ENCODE measurements around the gene IQGAP2. TPM values are rescaled to one million over a fixed set of nuclear protein-coding genes. Genes with fewer than 3 reads are reported as not detected.

The IQGAP2 gene
- polyA plus RNA-seq, 3 donors, result 72.4 to 95.7 (median 83.7) TPM

Other genes with a start within 250 kb of the IQGAP2 start
- under 1 TPM; 0.35 to 0.48 (median 0.44) TPM for gene F2RL2, start 220.1 kb downstream of the IQGAP2 start, polyA plus RNA-seq (ENCODE audit: insufficient read length in 3 of 3)

Measured in right renal cortex interstitium (tissue), 3 donors.